Measurements from ENCODE around the gene RGL3. TPM values are rescaled to one million over a fixed set of nuclear protein-coding genes. Genes with fewer than 3 reads are reported as not detected.
A peak's percentile ranks its signal among the peaks of the same experiment; 100 is the strongest.

RGL3 gene
- total RNA-seq, 3 donors from 2014 or later = 3.7 to 18.4 (median 9.8) TPM

GRCh38 chr19:11361771-11362731 lies 57.1 kb downstream of the RGL3 start:
- intact Hi-C loops (cut with DNase I; ENCODE audit: low total_unique reads) = no loop called here
- H3K27ac ChIP-seq = no peak overlapping the region
- no peaks in the 10 kb centered on the region for H3K27me3 ChIP-seq
- no peak for DNase-seq (ENCODE audit: low spot score in 2 of 2)
- TF ChIP-seq POLR2A (IDR thresholded peaks at IDR 0.05) = no peak
- no peak for TF ChIP-seq POLR2AphosphoS5 (IDR thresholded peaks at IDR 0.05)
- TF ChIP-seq CTCF (IDR thresholded peaks at IDR 0.05) = no peak
- no peaks in the 10 kb centered on the region for H3K36me3 ChIP-seq
- H3K4me1 ChIP-seq = no peaks in the 10 kb centered on the region
- H3K4me3 ChIP-seq = no peak overlapping the region
- no peaks in the 10 kb centered on the region for H3K9me3 ChIP-seq

- Histone ChIP-seq H3K36me3 (no peaks in the 10 kb centered on the region), H3K27ac (peak overlapping the region in 1 of 2 donors; percentile 25), H3K4me3 (peak overlapping the region in 2 of 3 donors; percentile 7 to 43), H3K9me3 (no peaks in the 10 kb centered on the region), H3K27me3 (no peaks in the 10 kb centered on the region), H3K4me1 (peaks cover 0 to 3% of the 10 kb centered on the region in 2 donors)
- no peak for DNase-seq (ENCODE audit: low spot score in 2 of 2)
- intact Hi-C loops (cut with DNase I; ENCODE audit: low total_unique reads) = no loop called here
- TF ChIP-seq POLR2A (IDR thresholded peaks at IDR 0.05) = no peak
- no peak for TF ChIP-seq POLR2AphosphoS5 (IDR thresholded peaks at IDR 0.05)
- no peak for TF ChIP-seq CTCF (IDR thresholded peaks at IDR 0.05)
Observed at GRCh38 chr19:11361037-11361770, 57.9 kb downstream of the RGL3 start.

GRCh38 chr19:11359421-11359820 lies 59.7 kb downstream of the RGL3 start:
- no peak for DNase-seq (ENCODE audit: low spot score in 2 of 2)
- H3K9me3 ChIP-seq = no peaks in the 10 kb centered on the region
- no peaks in the 10 kb centered on the region for H3K36me3 ChIP-seq
- peaks cover 0 to 7% of the 10 kb centered on the region in 2 donors for H3K4me1 ChIP-seq
- intact Hi-C loops (cut with DNase I; ENCODE audit: low total_unique reads) = no loop called here
- H3K4me3 ChIP-seq = no peak overlapping the region
- TF ChIP-seq CTCF (IDR thresholded peaks at IDR 0.05) (no peak), POLR2A (IDR thresholded peaks at IDR 0.05) (no peak), POLR2AphosphoS5 (IDR thresholded peaks at IDR 0.05) (no peak)
- H3K27me3 ChIP-seq = no peaks in the 10 kb centered on the region
- H3K27ac ChIP-seq = no peak overlapping the region

- no peaks in the 10 kb centered on the region for H3K27me3 ChIP-seq
- no peak for DNase-seq (ENCODE audit: low spot score in 2 of 2)
- no peaks in the 10 kb centered on the region for H3K36me3 ChIP-seq
- H3K4me3 ChIP-seq = no peak overlapping the region
- TF ChIP-seq CTCF (IDR thresholded peaks at IDR 0.05) (no peak), POLR2AphosphoS5 (IDR thresholded peaks at IDR 0.05) (no peak), POLR2A (IDR thresholded peaks at IDR 0.05) (no peak)
- H3K4me1 ChIP-seq = peaks cover 0 to 7% of the 10 kb centered on the region in 2 donors
- peak overlapping the region in 1 of 2 donors; percentile 89 for H3K27ac ChIP-seq
- intact Hi-C loops (cut with DNase I; ENCODE audit: low total_unique reads) = no loop called here
- H3K9me3 ChIP-seq = no peaks in the 10 kb centered on the region
Observed at GRCh38 chr19:11356676-11357550, 62.2 kb downstream of the RGL3 start.

All from breast epithelium (tissue), 4 donors.